ENCODE measurements around the gene HDX.

The HDX gene

GRCh38 chrX:84488426-84488825 lies 13.8 kb downstream of the HDX start (continued):
- TF ChIP-seq KLF10 (tag by site-specific recombination; IDR thresholded peaks at IDR 0.05): no peak
- no peak for TF ChIP-seq ZFP3 (tag by site-specific recombination; IDR thresholded peaks at IDR 0.05; ENCODE audit: low read depth)
- no peak for TF ChIP-seq ZNF302 (tag by site-specific recombination; IDR thresholded peaks at IDR 0.05; ENCODE audit: low read depth)
- TF ChIP-seq ZNF747 (tag by site-specific recombination; IDR thresholded peaks at IDR 0.05): no peak

GRCh38 chrX:84487365-84488353 lies 14.6 kb downstream of the HDX start:
- CTCF ChIA-PET: interaction anchor here (0.6 kb wide), 2 partner anchors 1071 to 1123 kb away, joined by 3 to 4 read pairs; no protein-coding TSS in a partner anchor
- no peak overlapping the region for H3K4me3 ChIP-seq (ENCODE audit: low read depth, low read length)

More at GRCh38 chrX:84487365-84488353, 14.6 kb downstream of the HDX start:
- POLR2A ChIA-PET: interaction anchor here (0.6 kb wide), 1 partner anchor 429 kb away, joined by 6 read pairs; no protein-coding TSS in a partner anchor
- H3K4me1 ChIP-seq (ENCODE audit: control insufficient read depth, insufficient read depth, low read length): no peaks in the 10 kb centered on the region
- H3K9me3 ChIP-seq (ENCODE audit: control insufficient read depth, insufficient read depth, low read depth, low read length): peaks cover 8% of the 10 kb centered on the region
- no peaks in the 10 kb centered on the region for H3K36me3 ChIP-seq (ENCODE audit: control insufficient read depth in 2 of 2, insufficient read depth in 1 of 2, low read length in 2 of 2)
- no peak overlapping the region for H3K27ac ChIP-seq (ENCODE audit: extremely low read depth, low read depth, low read length)
- TF ChIP-seq AEBP2 (tag by site-specific recombination; IDR thresholded peaks at IDR 0.05; ENCODE audit: borderline replicate concordance) (no peak), ZNF529 (tag by site-specific recombination; IDR thresholded peaks at IDR 0.05; ENCODE audit: insufficient replicate concordance) (no peak), TSHZ1 (tag by site-specific recombination; IDR thresholded peaks at IDR 0.05; ENCODE audit: borderline replicate concordance) (no peak), ZNF449 (tag by site-specific recombination; IDR thresholded peaks at IDR 0.05) (no peak), TCF7L2 (IDR thresholded peaks at IDR 0.05; ENCODE audit: borderline replicate concordance, low read depth, low read length) (no peak)
